ENCODE data around the gene ADRA2B. TPM values are rescaled to one million over a fixed set of nuclear protein-coding genes. Genes with fewer than 3 reads are reported as not detected.

Gene ADRA2B
- total and polyA plus RNA-seq, 9 donors = 0.48 to 1.8 (median 1.0) TPM

DNA sequence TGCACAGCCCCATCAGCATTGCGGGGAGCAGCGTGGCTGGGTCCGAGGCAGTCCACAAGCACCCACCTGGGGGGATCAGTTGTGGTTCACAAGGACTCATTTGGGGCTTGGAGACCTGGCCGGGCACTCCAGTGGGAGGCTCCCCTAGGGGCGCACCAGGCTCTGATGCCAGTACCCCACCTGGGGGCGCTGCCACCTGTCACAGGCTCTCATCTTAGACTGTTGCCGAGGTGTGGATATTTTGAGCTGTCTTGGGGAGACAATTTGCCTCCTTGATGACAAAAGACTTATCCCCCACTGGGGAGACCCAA, 3.0 kb downstream of the ADRA2B start:
- no peaks in the 10 kb centered on the region for H3K9me3 ChIP-seq
- H3K4me1 ChIP-seq (ENCODE audit: insufficient read depth) = peaks cover 10% of the 10 kb centered on the region
- H3K4me3 ChIP-seq = no peak overlapping the region
- 87 to 96% (median 94%) methylated on average over 7 of the region's 7 CpGs for WGBS, 3 donors
- no peak overlapping the region for H3K27ac ChIP-seq
- H3K36me3 ChIP-seq = no peaks in the 10 kb centered on the region
- no peak for DNase-seq
- TF ChIP-seq POLR2A (IDR thresholded peaks at IDR 0.05) (no peak), EP300 (IDR thresholded peaks at IDR 0.05) (no peak)
- TF ChIP-seq, protein P1, sequence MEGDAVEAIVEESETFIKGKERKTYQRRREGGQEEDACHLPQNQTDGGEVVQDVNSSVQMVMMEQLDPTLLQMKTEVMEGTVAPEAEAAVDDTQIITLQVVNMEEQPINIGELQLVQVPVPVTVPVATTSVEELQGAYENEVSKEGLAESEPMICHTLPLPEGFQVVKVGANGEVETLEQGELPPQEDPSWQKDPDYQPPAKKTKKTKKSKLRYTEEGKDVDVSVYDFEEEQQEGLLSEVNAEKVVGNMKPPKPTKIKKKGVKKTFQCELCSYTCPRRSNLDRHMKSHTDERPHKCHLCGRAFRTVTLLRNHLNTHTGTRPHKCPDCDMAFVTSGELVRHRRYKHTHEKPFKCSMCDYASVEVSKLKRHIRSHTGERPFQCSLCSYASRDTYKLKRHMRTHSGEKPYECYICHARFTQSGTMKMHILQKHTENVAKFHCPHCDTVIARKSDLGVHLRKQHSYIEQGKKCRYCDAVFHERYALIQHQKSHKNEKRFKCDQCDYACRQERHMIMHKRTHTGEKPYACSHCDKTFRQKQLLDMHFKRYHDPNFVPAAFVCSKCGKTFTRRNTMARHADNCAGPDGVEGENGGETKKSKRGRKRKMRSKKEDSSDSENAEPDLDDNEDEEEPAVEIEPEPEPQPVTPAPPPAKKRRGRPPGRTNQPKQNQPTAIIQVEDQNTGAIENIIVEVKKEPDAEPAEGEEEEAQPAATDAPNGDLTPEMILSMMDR (IDR thresholded peaks at IDR 0.05) = no peak
- no peaks in the 10 kb centered on the region for H3K27me3 ChIP-seq
- intact Hi-C loops (cut with DNase I) = loop anchor here in 2 of 4 donors (10.0 kb wide), 2 partner anchors 89 to 119 kb away; partner anchors contain the start of gene ANKRD36C (in 1 of the 2)

DNA sequence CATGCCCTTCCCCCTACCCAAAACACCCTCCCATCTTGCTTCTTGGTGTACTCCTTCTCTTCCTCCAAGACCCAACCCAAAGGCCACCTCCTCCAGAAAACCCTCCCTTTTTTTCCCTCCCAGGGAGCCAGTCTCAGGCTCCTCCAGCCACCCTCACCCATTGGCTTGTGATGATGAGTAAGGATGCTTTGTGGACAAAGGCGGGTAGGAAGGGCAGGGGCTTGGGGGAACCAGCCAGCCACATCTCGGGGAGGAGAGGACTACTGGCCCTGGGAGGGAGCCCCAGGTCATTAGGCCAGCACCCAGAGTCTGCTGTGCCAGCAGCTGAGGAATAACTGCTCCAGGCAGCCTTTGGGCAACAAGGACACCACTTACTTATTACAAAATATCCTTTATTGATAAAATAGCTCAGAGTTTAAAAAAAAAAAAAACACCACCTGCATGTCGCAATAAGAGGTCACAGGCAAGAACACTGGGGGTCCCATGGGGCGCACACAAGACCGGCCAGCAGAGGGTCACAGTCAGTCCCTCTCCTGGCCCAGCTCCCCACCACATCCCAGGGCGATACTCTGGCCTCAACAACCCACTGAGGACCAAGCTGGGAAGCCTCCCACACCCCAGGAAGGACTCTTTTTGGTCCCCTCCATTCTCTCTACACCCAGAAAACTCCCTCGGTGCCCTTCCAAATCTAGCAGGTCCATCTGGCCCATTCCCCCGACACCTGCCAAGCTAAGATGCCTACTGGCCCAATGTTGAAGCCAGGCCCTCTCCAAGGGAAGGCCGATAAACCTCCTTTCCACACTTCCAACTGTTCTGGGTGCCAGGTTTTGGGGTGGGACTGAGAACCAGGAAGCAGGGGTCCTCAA, 3.6 kb downstream of the ADRA2B start:
- intact Hi-C loops (cut with DNase I) = loop anchor here in 2 of 4 donors (10.0 kb wide), 2 partner anchors 88 to 118 kb away; partner anchors contain the start of gene ANKRD36C (in 1 of the 2)
- TF ChIP-seq, protein P1 (IDR thresholded peaks at IDR 0.05) = no peak
- TF ChIP-seq EP300 (IDR thresholded peaks at IDR 0.05) (no peak), POLR2A (IDR thresholded peaks at IDR 0.05) (no peak)
- Histone ChIP-seq H3K4me1 (ENCODE audit: insufficient read depth) (peaks cover 10% of the 10 kb centered on the region), H3K4me3 (no peak overlapping the region), H3K27ac (no peak overlapping the region), H3K27me3 (no peaks in the 10 kb centered on the region), H3K9me3 (no peaks in the 10 kb centered on the region), H3K36me3 (no peaks in the 10 kb centered on the region)
- WGBS, 3 donors = 87 to 91% (median 89%) methylated on average over 9 of the region's 9 CpGs
- DNase-seq = peak in 1 of 5 donors; percentile 2

DNA sequence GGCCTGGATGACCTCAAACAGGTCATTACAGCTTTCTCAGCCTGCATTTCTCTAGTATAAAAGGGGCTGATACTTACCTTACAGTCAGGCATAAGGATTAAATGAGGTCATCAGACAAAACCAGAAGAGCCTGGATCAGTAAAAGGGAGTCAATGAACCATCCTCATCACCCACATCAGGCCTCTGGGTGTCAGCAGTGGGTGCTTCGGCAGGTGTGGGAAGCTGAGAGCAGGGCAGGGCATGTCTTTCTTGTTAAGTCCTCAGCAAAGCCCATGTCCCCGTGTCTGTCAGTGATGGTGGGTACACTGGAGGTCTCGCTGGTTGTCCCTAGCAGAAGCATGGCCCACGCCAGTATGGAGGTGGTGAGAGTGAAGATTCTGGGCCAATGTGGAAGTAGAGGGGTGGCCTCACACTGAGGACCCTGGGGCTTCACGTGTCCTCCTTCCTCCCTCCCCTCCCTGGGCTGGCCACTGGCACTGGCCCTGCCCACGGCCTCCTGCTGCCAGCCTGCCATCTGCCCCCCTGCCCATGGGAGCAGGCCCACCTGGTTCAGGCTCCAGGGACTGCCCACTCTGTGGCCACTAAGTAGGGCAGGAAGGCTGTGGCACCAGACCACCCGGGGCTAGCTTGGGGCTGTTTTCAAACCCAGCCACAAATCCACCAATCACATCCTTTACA, 4.4 kb downstream of the ADRA2B start:
- H3K27ac ChIP-seq = no peak overlapping the region
- no peaks in the 10 kb centered on the region for H3K9me3 ChIP-seq
- no peaks in the 10 kb centered on the region for H3K27me3 ChIP-seq
- H3K4me3 ChIP-seq = no peak overlapping the region
- DNase-seq = peak in 1 of 5 donors; percentile 25
- TF ChIP-seq, protein P1 (IDR thresholded peaks at IDR 0.05) = no peak
- TF ChIP-seq POLR2A (IDR thresholded peaks at IDR 0.05) = no peak
- TF ChIP-seq EP300 (IDR thresholded peaks at IDR 0.05) = no peak
- peaks cover 10% of the 10 kb centered on the region for H3K4me1 ChIP-seq (ENCODE audit: insufficient read depth)
- WGBS, 3 donors = 80 to 92% (median 82%) methylated on average over 7 of the region's 7 CpGs
- H3K36me3 ChIP-seq = no peaks in the 10 kb centered on the region
- intact Hi-C loops (cut with DNase I) = loop anchor here in 2 of 4 donors (10.0 kb wide), 2 partner anchors 87 to 117 kb away; partner anchors contain the start of gene ANKRD36C (in 1 of the 2)

DNA sequence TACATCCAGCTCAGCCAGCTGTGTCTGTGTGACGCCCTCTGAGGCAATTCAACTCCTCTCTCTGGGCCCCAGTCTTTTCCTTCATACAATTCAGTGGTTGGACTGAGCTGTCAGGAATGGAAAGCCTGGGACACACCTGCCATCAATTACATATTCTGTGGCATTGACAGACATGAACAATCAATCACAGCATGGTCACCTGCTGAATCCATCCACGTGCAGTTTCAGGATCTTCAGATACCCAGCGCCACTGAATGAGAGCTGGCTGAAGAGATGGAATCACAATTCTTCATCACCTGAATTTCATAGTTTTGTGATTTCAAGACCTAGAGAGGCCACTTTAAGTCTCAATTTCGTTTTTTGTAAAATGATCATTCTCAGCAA, 5.1 kb downstream of the ADRA2B start:
- Histone ChIP-seq H3K36me3 (no peaks in the 10 kb centered on the region), H3K4me1 (ENCODE audit: insufficient read depth) (peaks cover 10% of the 10 kb centered on the region), H3K27me3 (no peaks in the 10 kb centered on the region), H3K9me3 (no peaks in the 10 kb centered on the region), H3K27ac (no peak overlapping the region), H3K4me3 (no peak overlapping the region)
- no peak for DNase-seq
- intact Hi-C loops (cut with DNase I) = loop anchor here in 2 of 4 donors (10.0 kb wide), 2 partner anchors 86 to 116 kb away; partner anchors contain the start of gene ANKRD36C (in 1 of the 2)
- TF ChIP-seq EP300 (IDR thresholded peaks at IDR 0.05) (no peak), POLR2A (IDR thresholded peaks at IDR 0.05) (no peak)
- TF ChIP-seq, protein P1 (IDR thresholded peaks at IDR 0.05) = no peak
- WGBS, 3 donors = 74 to 77% (median 76%) methylated on average over 4 of the region's 4 CpGs
